ENCODE results near the gene KCND3.

DNA sequence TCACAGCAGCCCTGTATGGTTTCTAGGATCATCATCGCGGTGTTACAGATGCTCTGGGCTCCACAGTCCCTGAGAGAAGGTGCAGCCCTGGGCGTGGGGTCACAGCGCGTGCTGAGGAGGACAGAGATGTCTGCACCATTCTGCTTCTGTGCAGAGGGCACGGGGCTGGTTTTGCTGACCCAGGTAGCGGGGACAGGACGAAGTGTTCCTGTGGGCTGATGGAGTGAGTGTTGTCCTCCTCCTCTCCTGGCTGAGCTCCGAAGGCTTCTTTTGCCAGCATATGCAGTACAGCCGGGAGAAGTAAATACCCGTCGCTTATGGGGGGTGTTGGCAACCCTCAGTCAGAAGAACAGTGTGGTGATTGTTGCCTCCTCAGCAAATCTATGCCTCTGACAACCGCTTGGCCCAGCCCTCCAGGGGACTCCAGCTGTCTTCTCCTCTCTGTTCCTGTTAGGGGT, 132.2 kb downstream of the KCND3 start:
- TF ChIP-seq EP300 (conservative IDR thresholded peaks at IDR 0.05; ENCODE audit: poor library complexity, severe bottlenecking) (no peak), CTCF (IDR thresholded peaks at IDR 0.05; ENCODE audit: poor library complexity, severe bottlenecking) (no peak), EZH2 (IDR thresholded peaks at IDR 0.05; ENCODE audit: borderline replicate concordance, insufficient read depth, low read length, poor library complexity, severe bottlenecking) (no peak), MXI1 (conservative IDR thresholded peaks at IDR 0.05; ENCODE audit: poor library complexity, severe bottlenecking) (no peak), POLR2AphosphoS5 (IDR thresholded peaks at IDR 0.05) (no peak)
